Type B pancreatic cell (in vitro differentiated cells): ENCODE results near the gene APOL6. TPM values are rescaled to one million over a fixed set of nuclear protein-coding genes. Genes with fewer than 3 reads are reported as not detected.

Source experiments
- DNase-seq: peaks from one replicate; pipeline ENCODE4 v3.0.0; 2021; ENCODE audit warnings: mixed read lengths; ENCODE audit not compliant: unreplicated experiment; ENCODE audit errors: extremely low spot score
- H3K27ac Mint-ChIP-seq: 2 replicates; pipeline ENCODE4 v1.8.0; 2021; ENCODE audit warnings: mild to moderate bottlenecking, mixed read lengths
- H3K27me3 Mint-ChIP-seq: 2 replicates; pipeline ENCODE4 v1.8.0; 2021; ENCODE audit warnings: mixed read lengths
- H3K36me3 Mint-ChIP-seq: 2 replicates; pipeline ENCODE4 v1.8.0; 2021; ENCODE audit warnings: mixed read lengths
- H3K4me1 Mint-ChIP-seq: one replicate; pipeline ENCODE4 v1.8.0; 2021; ENCODE audit warnings: mixed read lengths; ENCODE audit not compliant: unreplicated experiment
- H3K4me3 Mint-ChIP-seq: 2 replicates; pipeline ENCODE4 v1.8.0; 2021; ENCODE audit warnings: mild to moderate bottlenecking, mixed read lengths
- H3K9me3 Mint-ChIP-seq: 2 replicates; pipeline ENCODE4 v1.8.0; 2021; ENCODE audit warnings: mixed read lengths
- total RNA-seq: library from RNA; stranded (reverse); gene quantifications from 2 replicates; pipeline ENCODE4 v1.2.1, GENCODE V29; 2021; ENCODE audit warnings: low replicate concordance
- TF ChIP-seq, protein P1 (sequence below): fragments of 200-600 bp; sonication (generic); conservative IDR thresholded peaks from 2 replicates; pipeline ENCODE4 v1.5.0; 2021; ENCODE audit warnings: antibody characterized with exemption, mild to moderate bottlenecking

The APOL6 gene
- total RNA-seq, 1 donor from 2014 or later: 9.0 TPM

DNA sequence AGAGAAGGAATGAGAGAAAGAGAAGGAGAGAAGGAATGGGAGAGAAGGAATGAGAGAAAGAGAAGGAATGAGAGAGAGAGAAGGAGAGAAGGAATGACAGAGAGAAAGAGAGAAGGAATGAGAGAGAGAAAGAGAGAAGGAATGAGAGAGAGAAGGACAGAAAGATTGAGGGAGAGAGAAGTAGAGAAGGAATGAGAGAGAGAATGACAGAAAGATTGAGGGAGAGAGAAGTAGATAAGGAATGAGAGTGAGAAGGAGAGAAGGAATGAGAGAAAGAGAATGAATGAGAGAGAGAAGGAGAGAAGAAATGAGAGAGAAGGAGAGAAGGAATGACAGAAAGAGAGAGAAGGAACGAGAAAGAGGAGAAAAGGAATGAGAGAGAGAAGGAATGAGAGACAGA, 35.3 kb downstream of the APOL6 start:
- no peak for DNase-seq
- Mint-ChIP-seq H3K4me3 (no peak overlapping the region), H3K27ac (no peak overlapping the region), H3K27me3 (no peaks in the 10 kb centered on the region), H3K4me1 (no peaks in the 10 kb centered on the region), H3K36me3 (no peaks in the 10 kb centered on the region), H3K9me3 (no peaks in the 10 kb centered on the region)
- TF ChIP-seq, protein P1, sequence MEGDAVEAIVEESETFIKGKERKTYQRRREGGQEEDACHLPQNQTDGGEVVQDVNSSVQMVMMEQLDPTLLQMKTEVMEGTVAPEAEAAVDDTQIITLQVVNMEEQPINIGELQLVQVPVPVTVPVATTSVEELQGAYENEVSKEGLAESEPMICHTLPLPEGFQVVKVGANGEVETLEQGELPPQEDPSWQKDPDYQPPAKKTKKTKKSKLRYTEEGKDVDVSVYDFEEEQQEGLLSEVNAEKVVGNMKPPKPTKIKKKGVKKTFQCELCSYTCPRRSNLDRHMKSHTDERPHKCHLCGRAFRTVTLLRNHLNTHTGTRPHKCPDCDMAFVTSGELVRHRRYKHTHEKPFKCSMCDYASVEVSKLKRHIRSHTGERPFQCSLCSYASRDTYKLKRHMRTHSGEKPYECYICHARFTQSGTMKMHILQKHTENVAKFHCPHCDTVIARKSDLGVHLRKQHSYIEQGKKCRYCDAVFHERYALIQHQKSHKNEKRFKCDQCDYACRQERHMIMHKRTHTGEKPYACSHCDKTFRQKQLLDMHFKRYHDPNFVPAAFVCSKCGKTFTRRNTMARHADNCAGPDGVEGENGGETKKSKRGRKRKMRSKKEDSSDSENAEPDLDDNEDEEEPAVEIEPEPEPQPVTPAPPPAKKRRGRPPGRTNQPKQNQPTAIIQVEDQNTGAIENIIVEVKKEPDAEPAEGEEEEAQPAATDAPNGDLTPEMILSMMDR: no peak

DNA sequence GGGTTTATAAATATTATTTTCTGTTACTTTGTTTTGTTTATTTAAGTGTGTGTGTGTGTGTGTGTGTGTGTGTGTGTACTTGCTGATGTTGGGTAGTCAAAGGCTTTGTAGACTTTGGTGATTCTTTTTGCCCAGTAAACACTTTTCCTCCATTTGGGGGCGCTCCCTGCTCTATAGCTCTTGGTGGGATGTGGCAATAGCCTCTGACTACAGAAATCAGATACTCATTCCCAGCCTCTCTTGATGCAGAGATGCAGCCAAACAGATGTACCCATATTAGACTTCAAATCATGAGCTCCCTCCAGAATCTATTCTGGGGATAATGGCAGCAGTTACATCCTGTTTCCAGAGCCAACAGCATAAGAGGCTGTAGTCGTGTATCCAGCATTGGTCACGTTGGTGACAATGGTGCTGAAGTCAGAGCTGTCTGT, 36.0 kb downstream of the APOL6 start:
- DNase-seq: no peak
- Mint-ChIP-seq H3K4me3 (no peak overlapping the region), H3K27ac (no peak overlapping the region), H3K36me3 (no peaks in the 10 kb centered on the region), H3K27me3 (peaks cover 1% of the 10 kb centered on the region), H3K9me3 (no peaks in the 10 kb centered on the region), H3K4me1 (no peaks in the 10 kb centered on the region)
- TF ChIP-seq, protein P1: no peak

DNA sequence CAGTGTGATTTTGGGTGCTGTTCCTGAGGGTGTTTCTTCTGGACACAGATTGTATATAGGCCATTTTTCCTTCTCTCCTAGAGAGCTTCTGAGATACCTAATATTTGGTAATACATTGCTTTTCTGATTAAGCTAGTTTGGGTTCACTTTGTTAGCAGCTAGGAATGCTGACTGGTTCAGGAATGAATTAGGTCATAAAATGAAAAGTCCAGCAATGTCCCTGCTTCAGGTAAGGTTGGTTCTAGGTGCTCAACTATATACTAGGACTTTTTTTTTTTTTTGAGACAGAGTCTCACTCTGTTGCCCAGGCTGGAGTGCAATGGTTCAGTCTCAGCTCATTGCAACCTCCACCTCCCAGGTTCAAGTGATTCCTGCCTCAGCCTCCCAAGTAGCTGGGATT, 36.5 kb downstream of the APOL6 start:
- no peak for DNase-seq
- Mint-ChIP-seq H3K9me3 (no peaks in the 10 kb centered on the region), H3K36me3 (no peaks in the 10 kb centered on the region), H3K27me3 (peaks cover 3% of the 10 kb centered on the region), H3K27ac (no peak overlapping the region), H3K4me1 (no peaks in the 10 kb centered on the region), H3K4me3 (no peak overlapping the region)
- TF ChIP-seq, protein P1: no peak

DNA sequence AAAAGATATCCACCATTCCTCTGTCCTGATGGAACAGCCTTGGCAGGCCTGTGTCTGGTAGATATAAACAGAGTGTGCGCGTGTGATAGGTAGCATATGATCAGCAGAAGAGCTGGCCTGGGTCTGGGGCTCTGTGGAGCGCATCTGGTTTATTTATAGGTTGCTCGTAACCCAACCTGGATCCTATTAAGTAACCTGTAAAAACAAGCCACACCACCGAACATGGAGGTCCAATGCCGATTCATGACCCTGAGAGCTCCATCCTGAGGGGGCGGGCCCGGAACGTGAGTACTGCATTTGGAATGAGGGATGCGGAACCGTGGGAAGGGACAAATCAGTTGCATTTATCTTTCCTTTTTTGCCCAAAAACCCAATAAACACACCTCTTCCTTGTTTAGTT, 37.5 kb downstream of the APOL6 start:
- Mint-ChIP-seq H3K4me3 (no peak overlapping the region), H3K36me3 (no peaks in the 10 kb centered on the region), H3K9me3 (no peaks in the 10 kb centered on the region), H3K27me3 (peaks cover 7% of the 10 kb centered on the region), H3K4me1 (no peaks in the 10 kb centered on the region), H3K27ac (no peak overlapping the region)
- TF ChIP-seq, protein P1: no peak
- DNase-seq: no peak

DNA sequence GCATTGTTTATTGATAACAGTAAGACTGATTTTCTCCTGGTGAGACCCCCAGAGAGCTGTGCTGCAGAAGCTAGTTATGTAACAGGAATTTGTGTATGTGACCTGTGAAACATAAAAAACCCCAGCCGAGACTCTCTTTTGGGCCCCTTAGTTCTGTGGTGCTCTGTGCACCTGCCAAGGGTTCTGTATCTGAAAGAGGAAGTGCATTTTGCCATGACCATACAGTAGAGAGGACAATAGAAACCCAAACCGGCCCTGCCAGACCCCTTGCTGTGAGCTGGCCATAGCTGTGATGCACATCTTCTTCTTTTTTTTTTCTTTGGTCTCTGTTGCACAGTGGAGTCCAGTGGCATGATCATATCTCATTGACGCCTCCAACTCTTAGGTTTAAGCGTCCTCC, 38.1 kb downstream of the APOL6 start:
- peaks cover 7% of the 10 kb centered on the region for H3K27me3 Mint-ChIP-seq
- H3K9me3 Mint-ChIP-seq: no peaks in the 10 kb centered on the region
- no peak overlapping the region for H3K4me3 Mint-ChIP-seq
- no peak overlapping the region for H3K27ac Mint-ChIP-seq
- H3K36me3 Mint-ChIP-seq: no peaks in the 10 kb centered on the region
- no peaks in the 10 kb centered on the region for H3K4me1 Mint-ChIP-seq
- TF ChIP-seq, protein P1: no peak
- no peak for DNase-seq

DNA sequence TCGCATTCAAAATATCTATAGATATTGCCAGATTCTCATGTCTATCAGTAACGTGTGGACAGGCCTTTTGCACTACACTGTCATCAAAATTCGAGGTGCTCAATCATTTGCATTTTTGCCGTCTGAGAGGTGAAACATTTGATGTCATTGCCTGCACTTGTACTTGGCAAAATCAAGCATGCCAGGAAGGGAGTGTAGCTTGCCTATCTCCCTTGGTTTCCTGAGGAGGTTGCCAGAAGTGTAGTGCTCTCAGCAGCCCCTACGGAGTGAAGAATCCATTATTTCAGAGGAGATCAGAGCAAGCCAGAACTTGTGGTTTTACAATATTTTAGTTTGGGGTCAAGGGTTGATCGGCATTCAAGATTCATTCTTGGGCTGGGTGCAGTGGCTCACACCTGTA, 39.2 kb downstream of the APOL6 start:
- H3K27ac Mint-ChIP-seq: no peak overlapping the region
- no peak for DNase-seq
- H3K4me3 Mint-ChIP-seq: no peak overlapping the region
- peaks cover 9% of the 10 kb centered on the region for H3K27me3 Mint-ChIP-seq
- no peaks in the 10 kb centered on the region for H3K36me3 Mint-ChIP-seq
- H3K4me1 Mint-ChIP-seq: no peaks in the 10 kb centered on the region
- no peaks in the 10 kb centered on the region for H3K9me3 Mint-ChIP-seq
- TF ChIP-seq, protein P1: no peak
